Skeletal muscle satellite cell (primary cell): Measurements from ENCODE around the gene SEMA3B.

Experiments used
- H3K27me3 ChIP-seq: 2 replicates; pipeline ENCODE4 v1.7.0; 2013; ENCODE audit warnings: low read length; ENCODE audit not compliant: control insufficient read depth, insufficient read depth
- H3K36me3 ChIP-seq: 2 replicates; pipeline ENCODE4 v1.7.0; 2013; ENCODE audit warnings: mild to moderate bottlenecking, control low read depth, low read length; ENCODE audit not compliant: insufficient read depth
- H3K4me1 ChIP-seq: 2 replicates; pipeline ENCODE4 v1.7.0; 2013; ENCODE audit warnings: low read length; ENCODE audit not compliant: control insufficient read depth, insufficient read depth
- H3K4me2 ChIP-seq: 2 replicates; pipeline ENCODE4 v1.7.0; 2013; ENCODE audit warnings: mild to moderate bottlenecking, low read length
- H3K4me3 ChIP-seq: 2 replicates; pipeline ENCODE4 v1.7.0; 2013; ENCODE audit warnings: low read length
- H3K9ac ChIP-seq: 2 replicates; pipeline ENCODE4 v1.7.0; 2013; ENCODE audit warnings: mild to moderate bottlenecking, low read depth, low read length, moderate library complexity
- H3K9me3 ChIP-seq: replicated peaks from 2 replicates; pipeline ENCODE4 v1.7.0; 2013; ENCODE audit warnings: mild to moderate bottlenecking, control low read depth, low read length

Gene SEMA3B

GRCh38 chr3:50318163-50318562 is 49.2 kb downstream of the SEMA3B start:
- H3K9me3 ChIP-seq: no peaks in the 10 kb centered on the region
- H3K4me1 ChIP-seq: peaks cover 31% of the 10 kb centered on the region
- H3K36me3 ChIP-seq: peaks cover 22% of the 10 kb centered on the region
- no peak overlapping the region for H3K4me2 ChIP-seq
- no peak overlapping the region for H3K9ac ChIP-seq
- H3K27me3 ChIP-seq: no peaks in the 10 kb centered on the region
- no peak overlapping the region for H3K4me3 ChIP-seq

- Histone ChIP-seq H3K27me3 (no peaks in the 10 kb centered on the region), H3K4me2 (peak overlapping the region; percentile 21), H3K9me3 (no peaks in the 10 kb centered on the region), H3K36me3 (peaks cover 22% of the 10 kb centered on the region), H3K4me3 (no peak overlapping the region), H3K4me1 (peaks cover 31% of the 10 kb centered on the region), H3K9ac (no peak overlapping the region)
Measured at GRCh38 chr3:50318615-50319014, 49.7 kb downstream of the SEMA3B start.

- H3K27me3 ChIP-seq: no peaks in the 10 kb centered on the region
- no peaks in the 10 kb centered on the region for H3K9me3 ChIP-seq
- H3K4me2 ChIP-seq: peak overlapping the region; percentile 85
- peaks cover 22% of the 10 kb centered on the region for H3K36me3 ChIP-seq
- no peak overlapping the region for H3K4me3 ChIP-seq
- H3K4me1 ChIP-seq: peaks cover 31% of the 10 kb centered on the region
- no peak overlapping the region for H3K9ac ChIP-seq
Measured at GRCh38 chr3:50319181-50319893, 50.4 kb downstream of the SEMA3B start.

GRCh38 chr3:50319894-50320625 is 51.1 kb downstream of the SEMA3B start:
- Histone ChIP-seq H3K36me3 (peaks cover 22% of the 10 kb centered on the region), H3K4me2 (peak overlapping the region; percentile 85), H3K4me1 (peaks cover 31% of the 10 kb centered on the region), H3K9ac (peak overlapping the region; percentile 96), H3K4me3 (peak overlapping the region; percentile 73), H3K27me3 (no peaks in the 10 kb centered on the region), H3K9me3 (no peaks in the 10 kb centered on the region)

GRCh38 chr3:50320853-50321335 is 51.9 kb downstream of the SEMA3B start:
- peak overlapping the region; percentile 85 for H3K4me2 ChIP-seq
- H3K9me3 ChIP-seq: no peaks in the 10 kb centered on the region
- H3K4me1 ChIP-seq: peaks cover 31% of the 10 kb centered on the region
- H3K27me3 ChIP-seq: no peaks in the 10 kb centered on the region
- H3K4me3 ChIP-seq: peak overlapping the region; percentile 73
- peak overlapping the region; percentile 96 for H3K9ac ChIP-seq
- peaks cover 24% of the 10 kb centered on the region for H3K36me3 ChIP-seq

GRCh38 chr3:50321336-50322114 is 52.6 kb downstream of the SEMA3B start:
- H3K4me1 ChIP-seq: peaks cover 31% of the 10 kb centered on the region

GRCh38 chr3:50322115-50322385 is 53.1 kb downstream of the SEMA3B start:
- Histone ChIP-seq H3K27me3 (no peaks in the 10 kb centered on the region), H3K4me1 (peaks cover 29% of the 10 kb centered on the region), H3K4me2 (peak overlapping the region; percentile 85), H3K4me3 (peak overlapping the region; percentile 73), H3K9ac (peak overlapping the region; percentile 96), H3K9me3 (no peaks in the 10 kb centered on the region), H3K36me3 (peaks cover 29% of the 10 kb centered on the region)

More at GRCh38 chr3:50321336-50322114, 52.6 kb downstream of the SEMA3B start:
- H3K4me2 ChIP-seq: peak overlapping the region; percentile 85
- peaks cover 29% of the 10 kb centered on the region for H3K36me3 ChIP-seq
- H3K27me3 ChIP-seq: no peaks in the 10 kb centered on the region
- H3K4me3 ChIP-seq: peak overlapping the region; percentile 73
- H3K9ac ChIP-seq: peak overlapping the region; percentile 96
- H3K9me3 ChIP-seq: no peaks in the 10 kb centered on the region

GRCh38 chr3:50322386-50323091 is 53.6 kb downstream of the SEMA3B start, which contains the start of gene HYAL2:
TSS of gene HYAL2 (minus strand) at chr3:50322745. CDS start at chr3:50320489, 2,256 bp downstream.
- Histone ChIP-seq H3K36me3 (peaks cover 29% of the 10 kb centered on the region), H3K4me2 (peak within 1 kb of the TSS; percentile 85), H3K4me3 (peak within 1 kb of the TSS; percentile 73), H3K9ac (peak within 1 kb of the TSS; percentile 96), H3K4me1 (peaks cover 34% of the 10 kb centered on the region), H3K27me3 (no peaks in the 10 kb centered on the region), H3K9me3 (no peaks in the 10 kb centered on the region)

- H3K4me1 ChIP-seq: peaks cover 34% of the 10 kb centered on the region
- H3K9ac ChIP-seq: no peak overlapping the region
- H3K4me2 ChIP-seq: no peak overlapping the region
- no peak overlapping the region for H3K4me3 ChIP-seq
- no peaks in the 10 kb centered on the region for H3K9me3 ChIP-seq
- peaks cover 24% of the 10 kb centered on the region for H3K36me3 ChIP-seq
- H3K27me3 ChIP-seq: no peaks in the 10 kb centered on the region
Measured at GRCh38 chr3:50323092-50323600, 54.2 kb downstream of the SEMA3B start.

- Histone ChIP-seq H3K4me1 (peaks cover 40% of the 10 kb centered on the region), H3K36me3 (peaks cover 18% of the 10 kb centered on the region), H3K9me3 (no peaks in the 10 kb centered on the region), H3K4me3 (no peak overlapping the region), H3K4me2 (no peak overlapping the region), H3K9ac (no peak overlapping the region), H3K27me3 (no peaks in the 10 kb centered on the region)
Measured at GRCh38 chr3:50323614-50324199, 54.8 kb downstream of the SEMA3B start.
